HG02981 (cell line): Measurements from ENCODE around the gene RAD9B.

Source experiments
- ATAC-seq: cut with Tn5 transposase; IDR thresholded peaks from one replicate; pipeline ENCODE4 v1.9.1; 2021; ENCODE audit warnings: mild to moderate bottlenecking, moderate library complexity; ENCODE audit not compliant: unreplicated experiment

Gene RAD9B

DNA sequence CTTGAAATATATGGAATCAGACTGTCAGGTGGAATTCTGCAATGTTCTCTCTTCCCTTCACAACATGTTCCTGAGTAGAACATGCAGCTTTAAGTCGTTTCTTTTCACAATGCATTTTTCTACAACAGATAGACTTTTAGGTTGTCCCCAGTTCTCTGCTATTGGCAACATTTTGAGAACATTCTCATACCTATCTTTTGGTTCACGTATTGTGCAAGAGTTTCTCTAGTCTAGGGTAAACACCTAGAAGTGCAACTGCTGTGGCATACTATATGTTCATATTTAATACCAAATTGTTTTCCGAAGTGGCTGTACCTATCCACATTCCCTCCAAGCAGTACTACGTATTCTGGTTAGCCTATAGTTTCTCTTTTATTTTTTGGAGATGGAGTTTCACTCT lies 48.9 kb downstream of the RAD9B start:
- ATAC-seq, result no peak
